Omental fat pad (tissue), 4 donors: ENCODE measurements around the gene BRD9. TPM values are rescaled to one million over a fixed set of nuclear protein-coding genes. Genes with fewer than 3 reads are reported as not detected.

Experiments
- ATAC-seq: fragments of 150-250 bp; one replicate; pipeline ENCODE4 v1.9.1; 2016; ENCODE audit warnings: mild to moderate bottlenecking, moderate library complexity; ENCODE audit not compliant: low FRiP score
- DNase-seq: peaks from one replicate; pipeline ENCODE4 v3.0.0-alpha.2; 2019; ENCODE audit warnings: low spot score
- CTCF ChIP-seq, 3 donors: fragments of 450-650 bp; IDR thresholded peaks; one replicate each; pipeline ENCODE4 v1.5.1; 2016 to 2017; ENCODE audit warnings: antibody characterized with exemption in 3 of 3, mild to moderate bottlenecking in 3 of 3, moderate library complexity in 2 of 3
- total RNA-seq, 4 donors: library from RNA; depleted of rRNA; stranded (reverse); fragments of >200 nt; gene quantifications; one replicate each; pipeline ENCODE4 v1.1.0, GENCODE V29; 2016

Gene BRD9
- total RNA-seq, 4 donors from 2014 or later = 24.0 to 53.2 (median 36.7) TPM

- no peak for ATAC-seq
- TF ChIP-seq CTCF (IDR thresholded peaks at IDR 0.05) = no peak
Measured at GRCh38 chr5:815449-815848, 77.2 kb downstream of the BRD9 start.

More at GRCh38 chr5:815449-815848, 77.2 kb downstream of the BRD9 start:
- DNase-seq = no peak

Other genes with a start within 250 kb of the BRD9 start
- 1 to 10 TPM; 3.9 to 7.8 (median 5.5) TPM for gene TPPP, start 199.4 kb downstream of the BRD9 start, total RNA-seq
- 1 to 10 TPM; 1.1 to 5.5 (median 3.5) TPM for gene ZDHHC11B, start 108.1 kb downstream of the BRD9 start, total RNA-seq
- 1 to 10 TPM; 2.4 to 5.8 (median 4.8) TPM for gene ZDHHC11, start 41.8 kb downstream of the BRD9 start, total RNA-seq
- gene TRIP13, start 83 bp upstream of the BRD9 start, total RNA-seq = 1 to 10 TPM in 1 of 4 donors, under 1 TPM in 3; 0.79 to 3.0 (median 0.93) TPM
- 1 to 10 TPM; 1.1 to 7.1 (median 1.8) TPM for gene NKD2, start 116.0 kb upstream of the BRD9 start, total RNA-seq
- gene SLC12A7, start 219.3 kb upstream of the BRD9 start, total RNA-seq = 10 to 100 TPM; 17.2 to 39.0 (median 27.5) TPM